GM12801 (cell line): ENCODE results near the gene KCNH6.

Experiments used
- TF ChIP-seq, protein P1 (sequence below): IDR thresholded peaks from one replicate; pipeline ENCODE4 v1.5.1; 2011; ENCODE audit warnings: control low read depth; ENCODE audit not compliant: insufficient read length; ENCODE audit errors: extremely low read depth

The KCNH6 gene

GRCh38 chr17:63477480-63478440 lies 45.4 kb upstream of the KCNH6 start:
- TF ChIP-seq, protein P1, sequence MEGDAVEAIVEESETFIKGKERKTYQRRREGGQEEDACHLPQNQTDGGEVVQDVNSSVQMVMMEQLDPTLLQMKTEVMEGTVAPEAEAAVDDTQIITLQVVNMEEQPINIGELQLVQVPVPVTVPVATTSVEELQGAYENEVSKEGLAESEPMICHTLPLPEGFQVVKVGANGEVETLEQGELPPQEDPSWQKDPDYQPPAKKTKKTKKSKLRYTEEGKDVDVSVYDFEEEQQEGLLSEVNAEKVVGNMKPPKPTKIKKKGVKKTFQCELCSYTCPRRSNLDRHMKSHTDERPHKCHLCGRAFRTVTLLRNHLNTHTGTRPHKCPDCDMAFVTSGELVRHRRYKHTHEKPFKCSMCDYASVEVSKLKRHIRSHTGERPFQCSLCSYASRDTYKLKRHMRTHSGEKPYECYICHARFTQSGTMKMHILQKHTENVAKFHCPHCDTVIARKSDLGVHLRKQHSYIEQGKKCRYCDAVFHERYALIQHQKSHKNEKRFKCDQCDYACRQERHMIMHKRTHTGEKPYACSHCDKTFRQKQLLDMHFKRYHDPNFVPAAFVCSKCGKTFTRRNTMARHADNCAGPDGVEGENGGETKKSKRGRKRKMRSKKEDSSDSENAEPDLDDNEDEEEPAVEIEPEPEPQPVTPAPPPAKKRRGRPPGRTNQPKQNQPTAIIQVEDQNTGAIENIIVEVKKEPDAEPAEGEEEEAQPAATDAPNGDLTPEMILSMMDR, result no peak

GRCh38 chr17:63478814-63479494 lies 44.2 kb upstream of the KCNH6 start:
- TF ChIP-seq, protein P1, result no peak

GRCh38 chr17:63479495-63480184 lies 43.5 kb upstream of the KCNH6 start:
- TF ChIP-seq, protein P1, result no peak

DNA sequence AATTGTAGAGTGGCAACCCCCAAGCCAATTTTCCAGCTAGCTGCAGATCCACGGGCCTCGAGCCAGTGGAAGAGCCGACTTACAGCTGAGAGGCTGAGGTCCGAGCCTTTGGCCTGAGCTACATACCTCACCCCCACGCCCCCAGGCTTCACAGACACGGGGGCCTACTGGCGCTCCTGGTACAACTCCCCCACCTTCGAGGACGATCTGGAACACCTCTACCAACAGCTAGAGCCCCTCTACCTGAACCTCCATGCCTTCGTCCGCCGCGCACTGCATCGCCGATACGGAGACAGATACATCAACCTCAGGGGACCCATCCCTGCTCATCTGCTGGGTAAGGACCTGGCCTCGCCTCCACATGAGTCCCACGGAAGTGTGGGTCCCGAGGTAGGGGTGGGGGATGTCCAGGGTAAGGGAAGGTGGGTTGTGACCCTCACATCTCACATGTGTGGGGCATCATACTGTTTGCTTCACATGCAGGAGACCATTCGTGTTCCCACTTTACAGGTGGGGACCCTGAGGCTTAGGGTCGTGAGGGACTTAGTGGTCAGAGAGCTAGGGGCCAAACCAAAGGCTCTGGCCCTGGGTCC lies 42.9 kb upstream of the KCNH6 start:
- TF ChIP-seq, protein P1, result no peak

- TF ChIP-seq, protein P1, result no peak
Measured at GRCh38 chr17:63480826-63481487, 42.2 kb upstream of the KCNH6 start.

- TF ChIP-seq, protein P1, result no peak
Measured at GRCh38 chr17:63481488-63481870, 41.7 kb upstream of the KCNH6 start.

DNA sequence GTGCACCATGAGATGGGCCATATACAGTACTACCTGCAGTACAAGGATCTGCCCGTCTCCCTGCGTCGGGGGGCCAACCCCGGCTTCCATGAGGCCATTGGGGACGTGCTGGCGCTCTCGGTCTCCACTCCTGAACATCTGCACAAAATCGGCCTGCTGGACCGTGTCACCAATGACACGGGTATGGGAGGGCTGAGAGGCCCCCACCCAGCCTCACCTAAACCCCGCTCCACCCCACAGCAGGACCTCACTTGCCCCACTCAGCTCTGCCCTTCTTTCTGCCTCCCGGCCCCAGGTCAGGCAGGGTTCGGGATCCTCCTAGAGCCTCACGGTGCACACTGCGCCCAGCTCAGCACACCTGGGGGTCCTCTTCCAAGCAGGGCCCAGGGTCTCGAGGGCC lies 40.6 kb upstream of the KCNH6 start:
- TF ChIP-seq, protein P1, result no peak
